Suprapubic skin (tissue), 4 donors: ENCODE results near the gene AHCYL1.
"Not testable (repeated sequence)": the region's sequence is repeated elsewhere in the genome, so short reads cannot be mapped to it uniquely, and the experiment has no call there.

Experiments used
- CTCF ChIP-seq, 2 donors: fragments of 200-600 bp in 1 of 2; fragments of 450-650 bp in 1 of 2; sonication (generic) in 1 of 2; IDR thresholded peaks; one replicate each; pipeline ENCODE4 v1.5.1; 2016 to 2019; ENCODE audit warnings: antibody characterized with exemption in 2 of 2, mild to moderate bottlenecking in 1 of 2, moderate library complexity in 1 of 2
- EP300 ChIP-seq: sonication (generic); formaldehyde crosslinking; IDR thresholded peaks from one replicate; pipeline ENCODE4 v1.6.1; 2017; ENCODE audit warnings: antibody characterized with exemption
- POLR2A ChIP-seq, 2 donors: fragments of 450-650 bp; IDR thresholded peaks; one replicate each; pipeline ENCODE4 v1.6.1; 2017; ENCODE audit warnings: antibody characterized with exemption in 2 of 2, mild to moderate bottlenecking in 2 of 2, moderate library complexity in 2 of 2
- POLR2AphosphoS5 ChIP-seq, 3 donors: sonication (generic); formaldehyde crosslinking; IDR thresholded peaks; one replicate each; pipeline ENCODE4 v1.6.1; 2017; ENCODE audit warnings: antibody characterized with exemption in 3 of 3

GRCh38 chr1:109951501-109951900 is 33.1 kb upstream of the AHCYL1 start:
- not testable (repeated sequence) for TF ChIP-seq EP300; CTCF (IDR thresholded peaks at IDR 0.05); POLR2A (IDR thresholded peaks at IDR 0.05); POLR2AphosphoS5 (IDR thresholded peaks at IDR 0.05)
